ENCODE measurements around the gene TOR4A.

TOR4A gene

GRCh38 chr9:137320555-137321384 lies 43.2 kb downstream of the TOR4A start:
- Histone ChIP-seq H3K27ac (no peak overlapping the region), H3K4me1 (ENCODE audit: control insufficient read depth in 1 of 2, insufficient read depth in 1 of 2, low read depth in 1 of 2, low read length in 1 of 2) (peaks cover 0 to 7% of the 10 kb centered on the region in 2 experiments), H3K9me3 (no peaks in the 10 kb centered on the region), H3K4me3 (ENCODE audit: low read depth in 1 of 2, low read length in 1 of 2) (no peak overlapping the region), H3K36me3 (no peaks in the 10 kb centered on the region), H3K27me3 (peaks cover 40% of the 10 kb centered on the region)
- no peak for TF ChIP-seq CTCF (IDR thresholded peaks at IDR 0.05)

- no peak for TF ChIP-seq CTCF (IDR thresholded peaks at IDR 0.05)
- no peak overlapping the region for H3K27ac ChIP-seq
- H3K9me3 ChIP-seq, result no peaks in the 10 kb centered on the region
- no peaks in the 10 kb centered on the region for H3K36me3 ChIP-seq
- peaks cover 0 to 13% of the 10 kb centered on the region in 2 experiments for H3K4me1 ChIP-seq (ENCODE audit: control insufficient read depth in 1 of 2, insufficient read depth in 1 of 2, low read depth in 1 of 2, low read length in 1 of 2)
- H3K4me3 ChIP-seq (ENCODE audit: low read depth in 1 of 2, low read length in 1 of 2), result no peak overlapping the region
- H3K27me3 ChIP-seq, result peaks cover 29% of the 10 kb centered on the region
Observed at GRCh38 chr9:137321726-137322361, 44.3 kb downstream of the TOR4A start.

GRCh38 chr9:137323531-137324331 lies 46.2 kb downstream of the TOR4A start:
- H3K36me3 ChIP-seq, result no peaks in the 10 kb centered on the region
- H3K27ac ChIP-seq, result no peak overlapping the region
- H3K4me3 ChIP-seq (ENCODE audit: low read depth in 1 of 2, low read length in 1 of 2), result no peak overlapping the region
- no peaks in the 10 kb centered on the region for H3K9me3 ChIP-seq
- no peak for TF ChIP-seq CTCF (IDR thresholded peaks at IDR 0.05)
- peaks cover 16% of the 10 kb centered on the region for H3K27me3 ChIP-seq
- H3K4me1 ChIP-seq (ENCODE audit: control insufficient read depth in 1 of 2, insufficient read depth in 1 of 2, low read depth in 1 of 2, low read length in 1 of 2), result peaks cover 0 to 13% of the 10 kb centered on the region in 2 experiments

GRCh38 chr9:137325124-137325523 lies 47.6 kb downstream of the TOR4A start:
- Histone ChIP-seq H3K27ac (no peak overlapping the region), H3K36me3 (no peaks in the 10 kb centered on the region), H3K4me1 (ENCODE audit: control insufficient read depth in 1 of 2, insufficient read depth in 1 of 2, low read depth in 1 of 2, low read length in 1 of 2) (peaks cover 0 to 13% of the 10 kb centered on the region in 2 experiments), H3K9me3 (no peaks in the 10 kb centered on the region), H3K4me3 (ENCODE audit: low read depth in 1 of 2, low read length in 1 of 2) (no peak overlapping the region), H3K27me3 (peaks cover 12% of the 10 kb centered on the region)
- no peak for TF ChIP-seq CTCF (IDR thresholded peaks at IDR 0.05)

- peaks cover 5% of the 10 kb centered on the region for H3K27me3 ChIP-seq
- no peaks in the 10 kb centered on the region for H3K36me3 ChIP-seq
- no peak for TF ChIP-seq CTCF (IDR thresholded peaks at IDR 0.05)
- H3K4me1 ChIP-seq (ENCODE audit: control insufficient read depth in 1 of 2, insufficient read depth in 1 of 2, low read depth in 1 of 2, low read length in 1 of 2), result peaks cover 0 to 6% of the 10 kb centered on the region in 2 experiments
- no peak overlapping the region for H3K4me3 ChIP-seq (ENCODE audit: low read depth in 1 of 2, low read length in 1 of 2)
- H3K27ac ChIP-seq, result no peak overlapping the region
- H3K9me3 ChIP-seq, result no peaks in the 10 kb centered on the region
Observed at GRCh38 chr9:137325799-137326198, 48.3 kb downstream of the TOR4A start.

Data from neutrophil (primary cell).